ENCODE results near the gene AHDC1. TPM values are rescaled to one million over a fixed set of nuclear protein-coding genes. Genes with fewer than 3 reads are reported as not detected.

Gene AHDC1
- total RNA-seq, 3 donors from 2014 or later: 13.7 to 58.6 (median 18.7) TPM

DNA sequence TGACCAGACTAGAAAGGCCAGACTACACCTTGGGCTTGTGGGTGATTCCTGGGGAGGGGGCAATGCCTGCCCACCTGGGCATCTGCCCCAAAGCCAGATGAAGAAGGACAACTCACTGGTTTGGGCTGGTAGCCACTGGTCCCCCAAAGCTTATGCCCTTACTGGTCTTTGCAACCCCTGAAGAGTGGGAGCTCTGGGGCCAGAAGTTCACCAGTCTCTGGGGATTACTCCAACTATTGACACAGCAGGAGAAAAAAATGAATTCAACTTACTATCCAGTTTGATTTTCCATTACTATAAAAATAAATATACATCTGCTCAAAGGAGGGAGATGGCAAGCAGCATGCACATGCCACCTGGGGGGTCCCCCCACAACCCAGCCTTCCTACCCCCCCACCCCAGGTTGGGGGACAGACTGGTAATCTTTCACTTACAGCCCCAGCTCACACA is 2.6 kb downstream of the AHDC1 start:
- no peak for ATAC-seq
- Histone ChIP-seq H3K4me3 (no peak overlapping the region), H3K9me3 (no peaks in the 10 kb centered on the region), H3K4me1 (ENCODE audit: low read depth) (peaks cover 24% of the 10 kb centered on the region), H3K36me3 (ENCODE audit: low read depth) (no peaks in the 10 kb centered on the region)
- TF ChIP-seq, protein P1, sequence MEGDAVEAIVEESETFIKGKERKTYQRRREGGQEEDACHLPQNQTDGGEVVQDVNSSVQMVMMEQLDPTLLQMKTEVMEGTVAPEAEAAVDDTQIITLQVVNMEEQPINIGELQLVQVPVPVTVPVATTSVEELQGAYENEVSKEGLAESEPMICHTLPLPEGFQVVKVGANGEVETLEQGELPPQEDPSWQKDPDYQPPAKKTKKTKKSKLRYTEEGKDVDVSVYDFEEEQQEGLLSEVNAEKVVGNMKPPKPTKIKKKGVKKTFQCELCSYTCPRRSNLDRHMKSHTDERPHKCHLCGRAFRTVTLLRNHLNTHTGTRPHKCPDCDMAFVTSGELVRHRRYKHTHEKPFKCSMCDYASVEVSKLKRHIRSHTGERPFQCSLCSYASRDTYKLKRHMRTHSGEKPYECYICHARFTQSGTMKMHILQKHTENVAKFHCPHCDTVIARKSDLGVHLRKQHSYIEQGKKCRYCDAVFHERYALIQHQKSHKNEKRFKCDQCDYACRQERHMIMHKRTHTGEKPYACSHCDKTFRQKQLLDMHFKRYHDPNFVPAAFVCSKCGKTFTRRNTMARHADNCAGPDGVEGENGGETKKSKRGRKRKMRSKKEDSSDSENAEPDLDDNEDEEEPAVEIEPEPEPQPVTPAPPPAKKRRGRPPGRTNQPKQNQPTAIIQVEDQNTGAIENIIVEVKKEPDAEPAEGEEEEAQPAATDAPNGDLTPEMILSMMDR (IDR thresholded peaks at IDR 0.05): no peak
- DNase-seq: no peak
- intact Hi-C loops (cut with DNase I, micrococcal nuclease): loop anchor here (5.0 to 10.0 kb wide), 3 partner anchors 44 to 199 kb away; no protein-coding TSS in a partner anchor

DNA sequence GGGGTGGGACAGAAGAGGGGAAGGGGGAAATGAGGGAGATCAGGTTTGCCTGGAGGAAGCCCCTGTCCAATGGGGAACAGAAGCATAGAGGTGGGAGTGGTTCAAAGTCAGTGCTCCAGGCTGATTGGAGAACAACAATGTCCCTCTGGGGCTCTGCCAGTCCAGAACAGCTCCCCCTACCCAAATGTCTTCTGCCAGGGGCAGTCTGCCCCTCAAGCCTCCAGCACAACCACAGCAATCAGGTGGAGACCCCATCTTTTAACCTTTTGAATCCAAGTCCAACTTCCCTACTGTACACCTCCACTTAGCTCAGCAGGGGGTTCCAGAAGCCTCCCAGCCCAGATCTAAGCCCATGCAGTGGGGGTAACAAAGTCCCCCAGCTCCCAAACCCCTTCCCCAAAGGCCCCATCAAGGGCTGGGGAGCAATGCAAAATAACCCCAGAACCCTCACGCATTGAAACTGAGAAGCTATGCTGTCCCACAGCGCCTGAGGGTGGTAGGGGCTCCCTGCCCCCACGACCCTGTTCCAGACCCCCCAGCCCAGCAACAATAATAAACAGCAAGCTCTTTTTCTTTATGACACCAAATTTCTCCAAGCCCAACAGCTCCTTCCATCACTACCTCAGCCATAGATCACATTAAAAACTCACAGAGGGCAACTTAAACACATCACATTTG is 3.3 kb downstream of the AHDC1 start:
- H3K9me3 ChIP-seq: no peaks in the 10 kb centered on the region
- peaks cover 24% of the 10 kb centered on the region for H3K4me1 ChIP-seq (ENCODE audit: low read depth)
- DNase-seq: peak in 1 of 3 donors; percentile 21
- no peak for ATAC-seq
- H3K4me3 ChIP-seq: no peak overlapping the region
- no peaks in the 10 kb centered on the region for H3K36me3 ChIP-seq (ENCODE audit: low read depth)
- TF ChIP-seq, protein P1 (IDR thresholded peaks at IDR 0.05): no peak
- intact Hi-C loops (cut with DNase I, micrococcal nuclease): loop anchor here (5.0 to 10.0 kb wide), 3 partner anchors 43 to 198 kb away; no protein-coding TSS in a partner anchor

DNA sequence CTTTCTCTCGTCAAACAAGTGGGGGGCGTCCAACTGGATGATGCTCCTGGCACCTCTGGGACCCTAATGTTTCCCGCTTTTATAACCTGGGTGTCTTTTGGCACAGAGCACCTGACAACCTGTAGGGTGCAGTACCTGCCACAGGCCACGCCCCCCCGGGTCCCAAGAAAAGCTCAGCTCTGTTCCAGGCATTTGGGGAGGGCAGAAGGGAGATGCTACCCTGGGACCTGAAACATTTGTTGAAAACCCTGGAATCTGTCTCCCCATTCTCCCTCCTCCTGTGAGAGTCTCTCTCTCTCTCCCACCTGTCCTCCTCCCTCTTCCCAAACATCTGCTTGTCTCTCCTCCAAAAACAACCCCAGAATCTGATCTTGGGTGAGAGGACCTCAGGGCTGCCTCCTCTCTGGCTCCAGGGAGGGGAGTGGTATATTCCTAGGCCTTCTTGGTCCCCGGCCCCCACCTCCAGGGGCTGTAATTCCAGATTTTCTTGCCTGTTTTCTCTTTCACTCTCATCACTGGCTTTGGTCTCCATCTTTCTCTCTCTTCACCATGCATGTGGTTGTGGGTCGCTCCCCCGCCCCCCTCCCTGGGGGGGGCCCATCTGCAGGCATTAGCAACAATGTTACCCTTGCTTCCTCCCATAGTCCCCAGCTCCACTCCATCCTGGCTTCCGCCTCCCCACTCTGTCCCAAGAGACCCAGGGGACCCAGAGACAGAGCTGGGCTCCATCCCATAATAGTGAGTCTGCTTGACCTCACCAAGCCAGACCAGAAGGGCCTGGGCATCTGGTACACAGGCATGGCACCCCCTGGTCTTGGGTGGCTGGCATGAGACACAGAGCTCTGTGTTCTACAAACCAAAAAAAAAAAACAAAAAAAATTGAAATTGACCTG is 4.1 kb downstream of the AHDC1 start:
- Histone ChIP-seq H3K4me3 (no peak overlapping the region), H3K9me3 (no peaks in the 10 kb centered on the region), H3K4me1 (ENCODE audit: low read depth) (peaks cover 24% of the 10 kb centered on the region), H3K36me3 (ENCODE audit: low read depth) (no peaks in the 10 kb centered on the region)
- ATAC-seq (no peak), DNase-seq (no peak)
- intact Hi-C loops (cut with DNase I, micrococcal nuclease): loop anchor here (5.0 to 10.0 kb wide), 3 partner anchors 43 to 198 kb away; no protein-coding TSS in a partner anchor
- TF ChIP-seq, protein P1 (IDR thresholded peaks at IDR 0.05): no peak

DNA sequence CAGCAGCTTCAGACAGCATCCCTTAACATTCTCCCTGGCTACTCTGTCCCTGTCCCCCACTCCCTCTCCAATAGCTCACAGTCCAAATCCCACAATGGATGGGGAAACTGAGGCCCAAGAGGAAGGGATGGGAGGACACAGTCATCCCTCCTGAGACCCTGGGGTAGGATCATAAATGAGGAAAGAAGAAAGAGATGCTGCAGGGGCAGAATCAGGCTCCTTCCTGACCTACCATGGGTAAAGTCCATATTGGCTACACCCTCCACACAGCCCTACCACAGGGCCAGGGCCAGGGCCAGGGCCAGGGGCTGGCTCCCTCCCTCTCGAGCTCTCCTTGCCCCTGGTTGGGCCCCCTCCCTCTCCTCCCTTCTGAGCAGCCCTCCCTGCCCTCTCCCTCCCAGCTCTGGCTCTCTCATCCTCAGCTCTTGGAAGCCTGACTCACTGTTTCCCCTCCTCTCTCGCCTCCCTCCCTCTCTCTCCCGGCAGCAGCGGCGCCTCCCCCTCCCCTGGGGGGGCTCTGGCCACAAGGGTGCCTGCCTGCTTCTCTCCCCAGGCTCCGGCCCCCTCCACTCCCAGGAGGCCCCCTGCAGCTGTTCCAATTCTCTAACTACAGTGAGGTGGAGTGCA is 4.9 kb downstream of the AHDC1 start:
- Histone ChIP-seq H3K4me3 (no peak overlapping the region), H3K9me3 (no peaks in the 10 kb centered on the region), H3K36me3 (ENCODE audit: low read depth) (no peaks in the 10 kb centered on the region), H3K4me1 (ENCODE audit: low read depth) (peaks cover 24% of the 10 kb centered on the region)
- no peak for ATAC-seq
- intact Hi-C loops (cut with DNase I, micrococcal nuclease): no loop called here
- no peak for DNase-seq
- TF ChIP-seq, protein P1 (IDR thresholded peaks at IDR 0.05): no peak

DNA sequence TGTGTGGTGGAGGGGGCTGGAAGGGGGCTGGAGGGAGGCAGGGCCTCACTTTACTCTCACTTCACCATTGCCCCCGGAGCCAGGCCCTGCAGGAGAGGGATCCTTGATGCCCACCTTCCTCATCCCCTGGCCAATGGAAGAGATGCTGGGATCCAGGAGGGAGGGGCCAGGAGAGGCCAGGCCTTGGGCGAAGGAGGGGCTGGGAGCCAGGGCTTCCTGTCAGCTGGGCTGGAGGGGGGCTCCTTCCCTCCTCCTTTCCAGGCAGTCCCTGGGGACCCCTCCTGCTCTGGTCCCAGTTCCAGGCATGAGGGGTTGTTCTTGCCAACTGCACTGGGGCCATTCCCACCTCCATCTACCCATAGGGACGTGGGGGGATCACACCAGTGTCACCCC is 5.7 kb downstream of the AHDC1 start:
- H3K9me3 ChIP-seq: no peaks in the 10 kb centered on the region
- DNase-seq (no peak), ATAC-seq (no peak)
- TF ChIP-seq, protein P1 (IDR thresholded peaks at IDR 0.05): no peak
- intact Hi-C loops (cut with DNase I, micrococcal nuclease): no loop called here
- no peaks in the 10 kb centered on the region for H3K36me3 ChIP-seq (ENCODE audit: low read depth)
- peaks cover 24% of the 10 kb centered on the region for H3K4me1 ChIP-seq (ENCODE audit: low read depth)
- no peak overlapping the region for H3K4me3 ChIP-seq
